ENCODE data around the gene BCKDHB.

Gene BCKDHB

GRCh38 chr6:80151635-80152034, 45.2 kb downstream of the BCKDHB start:
- DNase-seq (ENCODE audit: low spot score): no peak

GRCh38 chr6:80154160-80154559, 47.7 kb downstream of the BCKDHB start:
- no peak for DNase-seq (ENCODE audit: low spot score)

GRCh38 chr6:80156221-80156620, 49.8 kb downstream of the BCKDHB start:
- DNase-seq (ENCODE audit: low spot score): no peak

GRCh38 chr6:80158478-80158989, 52.1 kb downstream of the BCKDHB start:
- no peak for DNase-seq (ENCODE audit: low spot score)

DNA sequence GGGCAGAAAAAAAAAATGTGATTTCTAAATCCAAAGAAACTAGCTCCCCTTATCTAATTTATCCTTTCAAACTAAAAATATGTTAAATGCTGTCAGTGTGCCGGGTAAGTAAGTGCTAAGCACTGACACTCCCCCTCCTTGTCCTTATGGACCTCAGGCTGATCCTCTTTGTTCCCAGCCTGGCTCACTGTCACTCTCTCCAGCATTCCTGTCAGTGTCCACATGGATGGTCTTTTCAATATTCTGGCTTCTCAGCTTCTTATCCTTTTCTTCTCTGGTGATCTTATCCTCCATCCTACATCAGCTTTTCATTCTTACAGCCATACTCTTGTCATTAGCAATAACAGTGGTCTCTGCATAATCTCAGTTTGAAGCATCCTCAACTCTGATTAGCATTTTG, 55.0 kb downstream of the BCKDHB start:
- no peak for DNase-seq (ENCODE audit: low spot score)

GRCh38 chr6:80163754-80164187, 57.3 kb downstream of the BCKDHB start:
- no peak for DNase-seq (ENCODE audit: low spot score)

DNA sequence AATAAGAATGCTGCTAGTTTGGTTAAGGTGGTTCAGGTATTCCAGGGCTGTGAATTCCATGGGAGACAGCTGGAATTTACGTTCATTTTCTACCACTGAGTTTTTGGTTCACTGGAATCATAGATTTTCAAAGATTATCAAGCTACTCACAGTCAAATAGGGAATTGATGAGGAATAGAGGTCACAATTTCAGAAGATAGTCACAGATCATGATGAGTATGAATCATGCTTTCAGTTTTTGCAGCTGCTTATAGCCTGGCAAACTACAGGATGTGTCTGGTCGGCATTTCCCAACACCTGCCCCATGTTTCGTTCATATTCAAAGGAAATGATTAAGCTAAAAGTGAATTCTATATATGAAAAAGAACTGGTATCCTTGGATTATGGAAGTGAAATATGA, 58.7 kb downstream of the BCKDHB start:
- DNase-seq (ENCODE audit: low spot score): no peak

DNA sequence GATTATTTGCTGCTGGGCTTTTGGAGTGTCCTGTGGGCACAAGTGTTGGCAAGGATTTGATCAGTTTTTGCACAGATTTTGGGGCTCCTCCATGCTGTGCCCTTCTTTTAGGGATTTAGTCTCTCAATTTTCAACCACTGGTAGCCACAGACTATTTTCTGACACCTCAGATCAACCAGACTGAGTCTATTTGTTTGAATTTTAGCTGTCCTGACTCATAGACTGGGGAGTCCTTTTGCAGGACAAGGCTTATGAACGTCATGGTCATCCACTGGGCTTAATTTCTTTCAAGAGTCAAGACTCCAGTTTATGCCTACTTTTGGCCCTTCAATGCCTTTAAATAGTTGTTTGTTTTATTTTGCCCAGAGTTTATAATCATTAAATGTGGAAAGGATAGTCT, 59.3 kb downstream of the BCKDHB start:
- no peak for DNase-seq (ENCODE audit: low spot score)

- DNase-seq (ENCODE audit: low spot score): no peak
Observed at GRCh38 chr6:80170433-80170832, 64.0 kb downstream of the BCKDHB start.

GRCh38 chr6:80173411-80173810, 66.9 kb downstream of the BCKDHB start:
- no peak for DNase-seq (ENCODE audit: low spot score)

DNA sequence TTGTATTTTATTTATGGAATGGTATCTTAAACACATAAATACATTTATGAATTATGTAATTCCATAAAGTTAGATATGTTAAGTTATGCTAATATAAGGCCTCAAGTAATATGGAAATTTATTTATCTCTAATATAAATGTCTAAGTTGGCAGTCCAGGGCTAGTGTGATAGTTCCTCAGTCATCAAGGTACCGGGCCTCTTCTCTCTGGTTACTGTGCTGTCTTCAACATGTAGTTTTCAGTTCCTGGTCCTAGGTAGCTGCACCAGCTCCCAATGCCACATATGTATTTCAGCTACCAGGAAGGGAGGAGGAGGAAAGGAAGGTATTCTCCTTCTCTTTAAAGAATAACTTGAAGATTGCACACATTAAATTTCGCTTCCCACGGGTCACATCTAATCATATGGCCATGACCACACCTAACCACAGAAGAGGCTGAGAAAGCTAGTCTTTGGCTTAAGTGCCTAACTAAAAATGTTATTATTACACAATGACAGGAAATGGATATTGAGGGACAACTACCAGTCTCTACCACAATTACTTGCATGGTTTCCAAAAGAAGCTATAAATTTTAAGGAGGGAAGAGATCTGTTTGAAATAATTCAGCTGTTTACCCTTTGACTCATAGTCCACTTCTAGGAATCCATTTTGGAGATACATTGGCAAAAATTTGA, 68.6 kb downstream of the BCKDHB start:
- no peak for DNase-seq (ENCODE audit: low spot score)

DNA sequence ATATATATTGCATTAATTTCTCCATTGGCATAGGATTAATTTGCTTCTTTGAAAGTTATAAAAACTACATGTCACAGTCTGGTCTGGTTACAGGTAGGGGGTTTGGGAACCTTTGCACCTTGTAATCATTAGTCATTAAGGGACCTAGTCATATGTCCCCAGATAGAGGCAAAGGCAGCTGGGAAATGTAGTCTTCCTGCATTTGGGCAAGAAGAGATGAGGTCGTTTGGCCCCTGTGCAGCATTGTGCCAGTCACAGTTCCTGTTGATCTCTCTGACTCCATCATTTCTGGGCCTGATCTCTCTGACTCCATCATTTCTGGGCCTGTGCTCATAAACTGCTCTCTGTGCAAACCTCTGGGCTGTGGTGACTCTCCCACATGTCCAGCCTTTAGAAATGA, 73.2 kb downstream of the BCKDHB start:
- no peak for DNase-seq (ENCODE audit: low spot score)

DNA sequence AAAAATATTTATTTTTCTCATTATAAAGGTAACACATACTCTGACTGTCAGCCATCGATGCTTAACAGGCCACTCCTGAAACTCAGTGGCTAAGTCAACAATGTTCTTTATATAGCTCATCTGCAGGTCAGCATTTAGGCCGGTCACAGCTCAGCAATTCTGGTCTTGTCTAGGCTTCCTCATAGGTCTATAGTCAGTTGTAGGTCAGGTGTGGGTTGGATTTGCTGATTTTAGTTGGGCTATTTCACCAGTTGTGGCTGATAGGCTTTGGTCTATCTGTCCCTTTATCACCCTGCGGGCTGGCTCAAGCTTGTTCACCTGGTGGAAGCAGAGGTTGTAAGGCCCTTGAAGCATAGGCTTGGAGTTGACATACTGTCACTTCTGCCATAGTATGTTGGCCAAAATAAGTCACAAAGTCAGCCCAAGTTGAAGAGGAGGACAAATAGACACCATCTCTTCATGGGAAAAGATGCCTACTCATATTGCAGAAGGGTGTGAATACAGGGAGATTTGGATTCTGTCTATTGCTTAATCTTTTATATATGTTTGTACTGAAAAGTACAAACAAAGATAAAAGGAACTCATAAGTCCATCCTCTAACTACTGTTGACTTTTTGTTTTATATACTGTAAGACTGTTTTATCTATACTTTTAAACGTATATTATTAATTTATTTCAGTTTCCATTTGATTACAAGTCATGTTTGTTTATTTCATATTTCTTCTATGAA, 75.0 kb downstream of the BCKDHB start:
- DNase-seq (ENCODE audit: low spot score): no peak

DNA sequence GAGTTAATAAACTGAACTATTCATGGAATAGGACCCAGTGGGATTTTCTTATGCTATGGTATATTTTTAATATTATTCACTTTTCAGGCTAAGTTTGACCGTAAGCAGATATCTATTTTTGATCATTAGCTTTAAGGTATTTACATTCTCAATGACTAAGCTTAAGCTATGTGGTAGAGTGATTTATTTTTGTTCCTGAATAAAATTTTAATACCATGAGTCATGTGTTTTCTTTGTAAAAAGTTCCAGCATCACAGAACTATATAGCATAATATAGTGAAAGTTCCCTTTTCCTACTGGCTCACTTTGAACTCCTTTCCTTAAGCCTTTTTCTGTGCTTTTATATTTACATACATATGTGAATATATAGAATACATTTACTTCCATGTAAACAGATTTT, 75.8 kb downstream of the BCKDHB start:
- no peak for DNase-seq (ENCODE audit: low spot score)

- DNase-seq (ENCODE audit: low spot score): no peak
Observed at GRCh38 chr6:80183019-80183795, 76.7 kb downstream of the BCKDHB start.

- no peak for DNase-seq (ENCODE audit: low spot score)
Observed at GRCh38 chr6:80185492-80185891, 79.0 kb downstream of the BCKDHB start.

GRCh38 chr6:80186082-80186481, 79.6 kb downstream of the BCKDHB start:
- no peak for DNase-seq (ENCODE audit: low spot score)

DNA sequence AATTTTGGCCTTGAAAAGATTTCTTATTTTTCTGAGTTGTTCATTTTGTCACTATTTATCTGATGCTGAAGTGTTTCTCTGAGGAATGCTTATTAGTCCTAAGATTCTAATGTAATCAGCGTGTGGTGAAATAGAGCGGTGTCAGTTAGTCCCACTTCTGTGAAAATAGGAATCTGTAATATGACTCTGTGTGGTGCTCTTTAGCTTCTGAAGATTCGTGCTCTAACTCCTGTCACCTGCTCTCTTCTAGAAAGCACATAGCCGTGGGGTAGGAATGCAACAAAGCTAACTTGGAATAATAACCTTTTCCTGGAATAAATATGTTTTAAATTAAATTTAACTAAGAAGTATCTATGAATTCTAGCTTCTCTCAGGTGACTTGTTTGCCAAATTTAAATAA, 90.4 kb downstream of the BCKDHB start:
- DNase-seq (ENCODE audit: low spot score): no peak

DNA sequence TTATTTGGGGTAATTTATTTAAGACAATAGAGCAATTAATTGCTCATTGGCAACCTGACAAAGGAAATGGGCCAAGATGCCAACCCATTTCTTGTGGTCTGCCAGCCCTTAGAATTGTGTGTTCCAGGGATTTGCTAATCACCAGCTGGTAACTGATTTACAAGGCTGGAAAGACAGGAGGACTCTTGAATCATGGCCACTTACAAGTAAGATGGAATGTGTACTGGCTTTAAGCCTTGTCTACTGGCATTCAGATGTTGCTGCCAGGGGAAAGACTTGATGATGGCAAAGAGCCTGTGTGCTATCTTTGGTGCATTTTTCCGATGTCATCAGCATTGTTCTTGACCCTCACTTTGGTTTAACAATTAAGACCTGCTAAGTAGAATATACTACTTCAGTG, 91.0 kb downstream of the BCKDHB start:
- DNase-seq (ENCODE audit: low spot score): no peak

- no peak for DNase-seq (ENCODE audit: low spot score)
Observed at GRCh38 chr6:80197986-80198385, 91.5 kb downstream of the BCKDHB start.

DNA sequence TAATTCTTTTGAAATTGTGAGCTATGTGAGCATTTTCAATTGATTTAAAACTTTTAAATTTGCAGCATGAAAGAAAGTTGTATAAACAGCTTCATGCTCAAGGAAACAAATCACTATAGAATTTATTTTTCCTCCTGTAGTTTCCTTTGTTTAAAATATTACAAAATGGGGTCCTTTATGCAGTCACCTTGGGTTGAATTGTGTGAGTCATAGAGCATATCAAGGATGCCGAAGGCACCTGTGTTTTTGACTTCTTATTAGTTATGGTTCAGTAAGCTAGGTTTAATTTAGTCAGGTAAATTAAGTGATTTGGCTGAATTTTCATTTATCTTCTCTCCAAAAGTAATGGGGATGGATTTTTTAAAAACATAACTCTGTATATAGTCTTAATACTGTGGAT, 96.8 kb downstream of the BCKDHB start:
- DNase-seq (ENCODE audit: low spot score): no peak

DNA sequence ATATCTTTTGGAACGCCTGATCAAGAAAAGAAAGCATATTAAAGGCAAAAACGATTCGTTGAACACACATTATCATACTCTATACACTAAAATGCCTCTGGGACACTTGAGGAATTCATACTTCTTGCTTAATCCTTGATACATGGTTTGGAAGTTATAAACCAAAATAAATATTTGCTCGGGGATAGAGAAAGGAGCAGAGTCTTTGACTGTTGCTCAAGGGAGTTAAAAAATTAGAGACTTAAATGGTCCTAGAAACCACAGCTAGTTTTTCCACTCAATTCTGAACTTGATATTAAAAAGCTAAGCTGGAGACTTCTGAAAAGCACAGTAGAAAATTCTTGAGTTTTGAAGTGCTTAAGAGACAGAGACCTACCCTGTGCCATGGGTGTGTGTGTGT, 98.9 kb downstream of the BCKDHB start:
- DNase-seq (ENCODE audit: low spot score): no peak

- DNase-seq (ENCODE audit: low spot score): no peak
Observed at GRCh38 chr6:80206758-80207157, 100.3 kb downstream of the BCKDHB start.
